IMR-90 (cell line): ENCODE measurements around the gene ASB17.
"Not testable (repeated sequence)": the region's sequence is repeated elsewhere in the genome, so short reads cannot be mapped to it uniquely, and the experiment has no call there.

ENCODE experiments used
- FOS ChIP-seq: fragments of 150-350 bp; IDR thresholded peaks from 2 replicates; pipeline ENCODE4 v1.6.1; 2016; ENCODE audit warnings: low read depth, low read length
- POLR2A ChIP-seq: IDR thresholded peaks from 2 replicates; pipeline ENCODE4 v1.6.1; 2012; ENCODE audit warnings: mild to moderate bottlenecking, low read depth, low read length
- RCOR1 ChIP-seq: IDR thresholded peaks from 2 replicates; pipeline ENCODE4 v1.6.1; 2012; ENCODE audit warnings: mild to moderate bottlenecking, low read length, improper control_type of control experiment; ENCODE audit not compliant: insufficient replicate concordance
- TF ChIP-seq, protein P1 (sequence below): conservative IDR thresholded peaks from 2 replicates; pipeline ENCODE4 v1.5.1; 2012; ENCODE audit warnings: mild to moderate bottlenecking, low read depth, low read length, improper control_type of control experiment

DNA sequence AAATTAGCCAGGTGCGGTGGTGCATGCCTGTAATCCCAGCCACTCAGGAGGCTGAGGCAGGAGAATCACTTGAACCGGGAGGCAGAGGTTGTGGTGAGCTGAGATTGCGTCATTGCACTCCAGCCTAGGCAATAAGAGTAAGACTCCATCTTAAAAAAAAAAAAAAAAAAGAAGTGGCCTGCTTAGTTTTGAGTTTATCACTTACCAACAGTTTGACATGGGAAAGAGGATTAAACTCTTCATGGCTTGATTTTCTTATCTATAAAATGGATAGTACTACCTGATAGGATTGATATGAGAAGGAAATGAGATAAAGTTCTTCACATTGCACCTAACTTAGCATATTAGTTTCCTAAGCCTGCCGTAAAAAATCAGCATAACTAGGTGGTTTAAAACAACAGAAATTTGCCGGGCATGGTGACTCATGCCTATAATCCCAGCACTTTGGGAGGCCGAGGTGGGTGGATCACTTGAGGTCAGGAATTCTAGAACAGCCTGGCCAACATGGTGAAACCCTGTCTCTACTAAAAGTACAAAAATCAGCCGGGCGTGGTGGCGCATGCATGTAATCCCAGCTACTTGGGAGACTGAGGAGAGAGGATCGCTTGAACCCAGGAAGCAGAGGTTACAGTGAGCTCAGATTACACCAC is 32.0 kb upstream of the ASB17 start:
- TF ChIP-seq POLR2A, RCOR1: not testable (repeated sequence)
- TF ChIP-seq, protein P1, sequence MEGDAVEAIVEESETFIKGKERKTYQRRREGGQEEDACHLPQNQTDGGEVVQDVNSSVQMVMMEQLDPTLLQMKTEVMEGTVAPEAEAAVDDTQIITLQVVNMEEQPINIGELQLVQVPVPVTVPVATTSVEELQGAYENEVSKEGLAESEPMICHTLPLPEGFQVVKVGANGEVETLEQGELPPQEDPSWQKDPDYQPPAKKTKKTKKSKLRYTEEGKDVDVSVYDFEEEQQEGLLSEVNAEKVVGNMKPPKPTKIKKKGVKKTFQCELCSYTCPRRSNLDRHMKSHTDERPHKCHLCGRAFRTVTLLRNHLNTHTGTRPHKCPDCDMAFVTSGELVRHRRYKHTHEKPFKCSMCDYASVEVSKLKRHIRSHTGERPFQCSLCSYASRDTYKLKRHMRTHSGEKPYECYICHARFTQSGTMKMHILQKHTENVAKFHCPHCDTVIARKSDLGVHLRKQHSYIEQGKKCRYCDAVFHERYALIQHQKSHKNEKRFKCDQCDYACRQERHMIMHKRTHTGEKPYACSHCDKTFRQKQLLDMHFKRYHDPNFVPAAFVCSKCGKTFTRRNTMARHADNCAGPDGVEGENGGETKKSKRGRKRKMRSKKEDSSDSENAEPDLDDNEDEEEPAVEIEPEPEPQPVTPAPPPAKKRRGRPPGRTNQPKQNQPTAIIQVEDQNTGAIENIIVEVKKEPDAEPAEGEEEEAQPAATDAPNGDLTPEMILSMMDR, result not testable (repeated sequence)
- peak; percentile 46; the same call in 1 of the 2 replicates for TF ChIP-seq FOS
